Measurements from ENCODE around the gene SYNC. TPM values are rescaled to one million over a fixed set of nuclear protein-coding genes. Genes with fewer than 3 reads are reported as not detected.

SYNC gene
- total and polyA plus RNA-seq, 2 experiments from 2014 or later = not detected

DNA sequence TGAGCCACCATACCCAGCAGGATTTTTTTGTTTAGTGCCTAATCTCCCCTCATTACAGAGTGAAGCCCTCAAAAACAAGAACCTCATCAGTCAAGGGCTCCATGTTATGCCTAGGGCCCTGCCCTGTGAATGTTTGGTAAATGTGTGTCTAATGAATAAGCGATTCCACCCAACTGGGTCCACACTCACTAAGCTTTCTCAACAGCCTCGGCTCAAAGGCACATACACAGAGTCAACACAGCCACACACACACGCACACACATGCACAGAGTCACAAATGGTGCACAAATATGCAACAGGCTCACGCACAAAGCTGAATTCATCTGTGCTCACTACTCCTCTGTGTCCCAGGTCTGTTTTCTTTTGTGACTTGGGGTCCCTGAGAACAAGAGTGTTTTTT is 11.7 kb upstream of the SYNC start:
- peaks cover 22% of the 10 kb centered on the region for H3K27me3 Mint-ChIP-seq (ENCODE audit: insufficient read depth, low read depth, poor library complexity)
- H3K9me3 Mint-ChIP-seq = no peaks in the 10 kb centered on the region; the same call in 2 of the 3 replicates
- Histone ChIP-seq H3K27me3 (ENCODE audit: insufficient read depth) (no peaks in the 10 kb centered on the region), H4K20me1 (replicated peaks; ENCODE audit: insufficient read depth) (no peaks in the 10 kb centered on the region), H3K27ac (ENCODE audit: low read depth) (no peak overlapping the region), H3K4me3 (no peak overlapping the region), H3K4me1 (ENCODE audit: insufficient read depth) (peaks cover 23% of the 10 kb centered on the region), H3K79me2 (replicated peaks; ENCODE audit: insufficient read depth) (no peaks in the 10 kb centered on the region), H3K4me2 (no peak overlapping the region), H3K9me2 (ENCODE audit: insufficient read depth) (no peaks in the 10 kb centered on the region), H2AFZ (no peak overlapping the region), H3K36me3 (ENCODE audit: insufficient read depth) (no peaks in the 10 kb centered on the region; the same call in 1 of the 2 replicates), H3F3A (replicated peaks; ENCODE audit: low read depth) (0 out of 2 replicates have a peak, but pooled peaks cover 4% of the 10 kb centered on the region)
- no peak for DNase-seq (ENCODE audit: low spot score)
- no peaks in the 10 kb centered on the region for H3K36me3 Mint-ChIP-seq (ENCODE audit: low read depth)
- no peak for TF ChIP-seq CTCF (conservative IDR thresholded peaks at IDR 0.05; ENCODE audit: low read depth in 2 of 2)
- TF ChIP-seq ZNF331 (CRISPR knock-in tag; IDR thresholded peaks at IDR 0.05; ENCODE audit: low read depth) = no peak
- no peak for ATAC-seq
- no peak overlapping the region for H3K27ac Mint-ChIP-seq
- H3K4me3 Mint-ChIP-seq = no peak overlapping the region
- H3K4me1 Mint-ChIP-seq = peaks cover 26% of the 10 kb centered on the region

- Histone ChIP-seq H3F3A (replicated peaks; ENCODE audit: low read depth) (0 out of 2 replicates have a peak, but pooled peaks cover 4% of the 10 kb centered on the region), H3K4me3 (no peak overlapping the region), H3K79me2 (replicated peaks; ENCODE audit: insufficient read depth) (no peaks in the 10 kb centered on the region), H4K20me1 (replicated peaks; ENCODE audit: insufficient read depth) (no peaks in the 10 kb centered on the region), H3K27ac (ENCODE audit: low read depth) (no peak overlapping the region), H2AFZ (peak overlapping the region; percentile 56), H3K9me2 (ENCODE audit: insufficient read depth) (no peaks in the 10 kb centered on the region), H3K4me2 (no peak overlapping the region), H3K27me3 (ENCODE audit: insufficient read depth) (no peaks in the 10 kb centered on the region), H3K4me1 (ENCODE audit: insufficient read depth) (peaks cover 23% of the 10 kb centered on the region), H3K36me3 (ENCODE audit: insufficient read depth) (no peaks in the 10 kb centered on the region; the same call in 1 of the 2 replicates)
- Mint-ChIP-seq H3K9me3 (no peaks in the 10 kb centered on the region; the same call in 2 of the 3 replicates), H3K36me3 (ENCODE audit: low read depth) (no peaks in the 10 kb centered on the region), H3K27me3 (ENCODE audit: insufficient read depth, low read depth, poor library complexity) (peaks cover 21% of the 10 kb centered on the region), H3K27ac (no peak overlapping the region), H3K4me3 (no peak overlapping the region; the same call in 2 of the 3 replicates), H3K4me1 (peaks cover 26% of the 10 kb centered on the region)
- peak; percentile 21 for DNase-seq (ENCODE audit: low spot score)
- ATAC-seq = peak; percentile 3
- TF ChIP-seq ZNF462 (CRISPR knock-in tag; IDR thresholded peaks at IDR 0.05) (no peak), STAT1 (IDR thresholded peaks at IDR 0.05; ENCODE audit: unreplicated experiment) (no peak), ZNF331 (CRISPR knock-in tag; IDR thresholded peaks at IDR 0.05; ENCODE audit: low read depth) (no peak), EZH2 (IDR thresholded peaks at IDR 0.05; ENCODE audit: low read depth, unreplicated experiment) (no peak), POLR2AphosphoS5 (IDR thresholded peaks at IDR 0.05; ENCODE audit: low read depth) (no peak), CTCF (conservative IDR thresholded peaks at IDR 0.05; ENCODE audit: low read depth in 2 of 2) (no peak), NANOG (IDR thresholded peaks at IDR 0.05; ENCODE audit: borderline replicate concordance) (no peak)
- TF ChIP-seq, protein P1, sequence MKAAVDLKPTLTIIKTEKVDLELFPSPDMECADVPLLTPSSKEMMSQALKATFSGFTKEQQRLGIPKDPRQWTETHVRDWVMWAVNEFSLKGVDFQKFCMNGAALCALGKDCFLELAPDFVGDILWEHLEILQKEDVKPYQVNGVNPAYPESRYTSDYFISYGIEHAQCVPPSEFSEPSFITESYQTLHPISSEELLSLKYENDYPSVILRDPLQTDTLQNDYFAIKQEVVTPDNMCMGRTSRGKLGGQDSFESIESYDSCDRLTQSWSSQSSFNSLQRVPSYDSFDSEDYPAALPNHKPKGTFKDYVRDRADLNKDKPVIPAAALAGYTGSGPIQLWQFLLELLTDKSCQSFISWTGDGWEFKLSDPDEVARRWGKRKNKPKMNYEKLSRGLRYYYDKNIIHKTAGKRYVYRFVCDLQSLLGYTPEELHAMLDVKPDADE (IDR thresholded peaks at IDR 0.05) = no peak
Measured at GRCh38 chr1:32713081-32713480, 10.5 kb upstream of the SYNC start.
